IMR-90 (cell line): ENCODE results near the gene TMPRSS7. TPM values are rescaled to one million over a fixed set of nuclear protein-coding genes. Genes with fewer than 3 reads are reported as not detected.

ENCODE experiments used
- ATAC-seq: fragments of 200-7000 bp; cut with Tn5 transposase; 2 replicates; pipeline ENCODE4 v1.9.1; 2020; ENCODE audit warnings: low read depth, mild to moderate bottlenecking, moderate library complexity
- BruUV-seq: library from RNA; stranded (reverse); fragments of 400-500 nt; replicated peaks from 2 replicates; lab custom pipeline; 2021; lab: Mats Ljungman, UMichigan
- CTCF ChIA-PET: fragments of 300-600 bp; formaldehyde crosslinking; extraction: SDS; loops from one replicate; lab custom pipeline; 2021; ENCODE audit warnings: antibody characterized with exemption; lab: Yijun Ruan, JAX
- POLR2A ChIA-PET: fragments of 300-600 bp; sonication (Branson Sonifier 250); formaldehyde crosslinking; loops from one replicate; lab custom pipeline; 2022; ENCODE audit warnings: antibody characterized with exemption; ENCODE audit not compliant: unreplicated experiment; lab: Charles Lee
- DNase-seq: peaks from one replicate; pipeline ENCODE4 v3.0.0; 2013
- H2AFZ ChIP-seq: replicated peaks from 2 replicates; pipeline ENCODE3; 2013; ENCODE audit warnings: low read length, mild to moderate bottlenecking; ENCODE audit not compliant: poor library complexity
- H2AK5ac ChIP-seq: 2 replicates; pipeline ENCODE4 v1.6.1; 2013; ENCODE audit warnings: low read depth, low read length, inconsistent platforms
- H2AK9ac ChIP-seq: replicated peaks from 2 replicates; pipeline ENCODE3; 2013; ENCODE audit warnings: mild to moderate bottlenecking, low read depth, low read length, moderate library complexity; ENCODE audit not compliant: poor library complexity
- H2BK120ac ChIP-seq: 2 replicates; pipeline ENCODE4 v1.6.1; 2013; ENCODE audit warnings: low read depth, low read length, inconsistent platforms
- H2BK15ac ChIP-seq: 3 replicates; pipeline ENCODE4 v1.6.1; 2013; ENCODE audit warnings: low read depth, low read length, inconsistent platforms
- H2BK20ac ChIP-seq: 2 replicates; pipeline ENCODE4 v1.6.1; 2013; ENCODE audit warnings: low read depth, mild to moderate bottlenecking, inconsistent platforms, low read length, moderate library complexity
- H2BK5ac ChIP-seq: 2 replicates; pipeline ENCODE4 v1.6.1; 2013; ENCODE audit warnings: mild to moderate bottlenecking, low read depth, low read length, inconsistent platforms; ENCODE audit not compliant: poor library complexity, severe bottlenecking
- H3K14ac ChIP-seq: replicated peaks from 2 replicates; pipeline ENCODE4 v1.6.1; 2013; ENCODE audit warnings: low read depth, low read length, inconsistent platforms
- H3K18ac ChIP-seq: 2 replicates; pipeline ENCODE4 v1.6.1; 2013; ENCODE audit warnings: low read depth, low read length, control low read depth
- H3K23ac ChIP-seq: 2 replicates; pipeline ENCODE4 v1.6.1; 2013; ENCODE audit warnings: low read depth, low read length, inconsistent platforms
- H3K27ac ChIP-seq: 2 replicates; pipeline ENCODE4 v1.5.1; 2013; ENCODE audit warnings: mild to moderate bottlenecking, control low read depth, low read length; ENCODE audit not compliant: insufficient read depth
- H3K27me3 ChIP-seq: 2 replicates; pipeline ENCODE4 v1.6.1; 2013; ENCODE audit warnings: low read length; ENCODE audit not compliant: control insufficient read depth, insufficient read depth
- H3K36me3 ChIP-seq: 2 replicates; pipeline ENCODE4 v1.6.1; 2013; ENCODE audit warnings: low read length, mixed read lengths; ENCODE audit not compliant: control insufficient read depth, insufficient read depth
- H3K4ac ChIP-seq: 2 replicates; pipeline ENCODE4 v1.6.1; 2013; ENCODE audit warnings: low read depth, low read length, inconsistent platforms
- H3K4me1 ChIP-seq: 2 replicates; pipeline ENCODE4 v1.6.1; 2013; ENCODE audit warnings: low read length, mixed read lengths; ENCODE audit not compliant: control insufficient read depth, insufficient read depth
- H3K4me2 ChIP-seq: 2 replicates; pipeline ENCODE4 v1.6.1; 2013; ENCODE audit warnings: low read depth, mild to moderate bottlenecking, control low read depth, low read length, moderate library complexity
- H3K4me3 ChIP-seq: 2 replicates; pipeline ENCODE4 v1.5.1; 2013; ENCODE audit warnings: low read depth, mild to moderate bottlenecking, control low read depth, low read length, moderate library complexity; ENCODE audit not compliant: insufficient read depth
- H3K56ac ChIP-seq: 2 replicates; pipeline ENCODE4 v1.6.1; 2013; ENCODE audit warnings: low read length, inconsistent platforms; ENCODE audit not compliant: insufficient read depth; ENCODE audit errors: extremely low read depth
- H3K79me1 ChIP-seq, 2 experiments: 2 replicates each; pipeline ENCODE4 v1.6.1; 2013; ENCODE audit warnings: low read length in 2 of 2, inconsistent platforms in 1 of 2, low read depth in 1 of 2
- H3K9ac ChIP-seq: 2 replicates; pipeline ENCODE4 v1.6.1; 2013; ENCODE audit warnings: low read depth, low read length, control low read depth
- H3K9me1 ChIP-seq: 2 replicates; pipeline ENCODE4 v1.6.1; 2013; ENCODE audit warnings: low read length, inconsistent platforms; ENCODE audit not compliant: insufficient read depth
- H3K9me3 ChIP-seq: 2 replicates; pipeline ENCODE4 v1.6.1; 2013; ENCODE audit warnings: low read length; ENCODE audit not compliant: control insufficient read depth, insufficient read depth
- H4K20me1 ChIP-seq: 2 replicates; pipeline ENCODE4 v1.6.1; 2013; ENCODE audit warnings: low read length, inconsistent platforms; ENCODE audit not compliant: insufficient read depth
- H4K5ac ChIP-seq: 2 replicates; pipeline ENCODE4 v1.6.1; 2013; ENCODE audit warnings: mild to moderate bottlenecking, low read depth, low read length, control low read depth
- H4K8ac ChIP-seq, 2 experiments: 2 replicates each; pipeline ENCODE4 v1.6.1; 2013; ENCODE audit warnings: low read depth in 2 of 2, low read length in 2 of 2, control low read depth in 1 of 2, inconsistent platforms in 1 of 2
- H4K91ac ChIP-seq: 2 replicates; pipeline ENCODE4 v1.6.1; 2013; ENCODE audit warnings: low read depth, low read length, inconsistent platforms; ENCODE audit not compliant: insufficient read depth
- BHLHE40 ChIP-seq: fragments of 150-350 bp; IDR thresholded peaks from 2 replicates; pipeline ENCODE4 v1.6.1; 2016; ENCODE audit warnings: mild to moderate bottlenecking, low read depth, low read length
- CEBPB ChIP-seq: IDR thresholded peaks from 2 replicates; pipeline ENCODE4 v1.6.1; 2012; ENCODE audit warnings: low read depth, low read length, improper control_type of control experiment
- CHD1 ChIP-seq: IDR thresholded peaks from 2 replicates; pipeline ENCODE4 v1.6.1; 2012; ENCODE audit warnings: low read depth, low read length, improper control_type of control experiment
- ELK1 ChIP-seq: fragments of 150-350 bp; IDR thresholded peaks from 2 replicates; pipeline ENCODE4 v1.6.1; 2016; ENCODE audit warnings: low read depth, mild to moderate bottlenecking, low read length, moderate library complexity, borderline replicate concordance
- MAFK ChIP-seq: IDR thresholded peaks from 2 replicates; pipeline ENCODE4 v1.6.1; 2012; ENCODE audit warnings: low read depth, low read length, improper control_type of control experiment
- MAZ ChIP-seq: IDR thresholded peaks from 2 replicates; pipeline ENCODE4 v1.6.1; 2012; ENCODE audit warnings: low read depth, mild to moderate bottlenecking, low read length, improper control_type of control experiment, moderate library complexity, borderline replicate concordance
- MXI1 ChIP-seq: IDR thresholded peaks from 2 replicates; pipeline ENCODE4 v1.6.1; 2012; ENCODE audit warnings: low read depth, mild to moderate bottlenecking, low read length, moderate library complexity, borderline replicate concordance
- NFE2L2 ChIP-seq: fragments of 150-350 bp; IDR thresholded peaks from 2 replicates; pipeline ENCODE4 v1.6.1; 2016; ENCODE audit warnings: low read depth, mild to moderate bottlenecking, low read length
- RFX5 ChIP-seq: IDR thresholded peaks from 2 replicates; pipeline ENCODE4 v1.8.0; 2012; ENCODE audit warnings: low read depth, mild to moderate bottlenecking, low read length, moderate library complexity
- SMC3 ChIP-seq: fragments of 150-350 bp; IDR thresholded peaks from 2 replicates; pipeline ENCODE4 v1.6.1; 2016; ENCODE audit warnings: low read depth, mild to moderate bottlenecking, antibody characterized with exemption, low read length, moderate library complexity
- WGBS, 2 experiments: methylation state at CpG; one replicate each; pipeline versions ENCODE4 v1.1.5 to v1.1.7; 2013; ENCODE audit warnings: missing lambda C conversion rate in 2 of 2; ENCODE audit not compliant: insufficient read length in 1 of 2; ENCODE audit errors: extremely low coverage in 2 of 2; 5-methylcytosine and 5-hydroxymethylcytosine counted together
- dilution Hi-C: fragments of 300-500 bp; cut with HindIII; formaldehyde crosslinking; loops from one replicate; pipeline ENCODE4 v1.14.3; 2018; ENCODE audit warnings: low sequenced_read_pairs; ENCODE audit not compliant: unreplicated experiment
- in situ Hi-C: fragments of 300-500 bp; cut with MboI; formaldehyde crosslinking; loops from 3 replicates; pipeline ENCODE4 v1.14.3; 2019; ENCODE audit warnings: low sequenced_read_pairs, inconsistent platforms, mixed read lengths
- intact Hi-C: fragments of 100-400 bp; cut with micrococcal nuclease; formaldehyde crosslinking; loops from 2 replicates; pipeline ENCODE4 v1.10.0; 2022
- polyA plus RNA-seq, 3 experiments: library from polyadenylated mRNA; depleted of rRNA; stranded (reverse); fragments of >200 nt; gene quantifications; 2 replicates each; pipeline ENCODE4 v1.2.3, GENCODE V29; 2012; ENCODE audit warnings: low replicate concordance in 1 of 3
- total RNA-seq: library from RNA; depleted of rRNA; stranded (reverse); fragments of >200 nt; gene quantifications from 2 replicates; pipeline ENCODE4 v1.2.3, GENCODE V29; 2012

Gene TMPRSS7
- total and polyA plus RNA-seq, 2 of the 4 experiments (the other 2 are of a cell fraction): 0.07 TPM; not detected in 1

GRCh38 chr3:112109322-112109721, 74.8 kb downstream of the TMPRSS7 start:
- H2BK20ac ChIP-seq: no peak overlapping the region
- H3K4me1 ChIP-seq: no peaks in the 10 kb centered on the region
- H3K9me1 ChIP-seq: no peaks in the 10 kb centered on the region
- no peak overlapping the region for H3K14ac ChIP-seq
- no peak overlapping the region for H4K91ac ChIP-seq
- no peak overlapping the region for H3K23ac ChIP-seq
- H3K36me3 ChIP-seq: no peaks in the 10 kb centered on the region; the same call in 1 of the 2 replicates
- POLR2A ChIA-PET: no interaction called here
- H3K4me2 ChIP-seq: no peak overlapping the region
- no peaks in the 10 kb centered on the region for H3K9me3 ChIP-seq
- no peaks in the 10 kb centered on the region for H4K20me1 ChIP-seq
- no peak overlapping the region for H4K5ac ChIP-seq
- H3K79me1 ChIP-seq: peaks cover 2 to 6% of the 10 kb centered on the region in 2 experiments; a peak in 2 of 4 replicates
- H2BK15ac ChIP-seq: no peak overlapping the region
- no peak overlapping the region for H2BK5ac ChIP-seq
- DNase-seq (no peak), ATAC-seq (no peak)
- H3K56ac ChIP-seq: no peak overlapping the region
- in situ Hi-C loops: no loop called here
- H2AK5ac ChIP-seq: no peak overlapping the region
- no peak overlapping the region for H3K4me3 ChIP-seq
- H3K27me3 ChIP-seq: no peaks in the 10 kb centered on the region
- CTCF ChIA-PET: interaction anchor here (0.6 to 1.1 kb wide), 2 partner anchors 16 to 451 kb away, joined by 3 to 4 read pairs; no protein-coding TSS in a partner anchor
- 67% methylated on average over 1 of the region's 5 CpGs; no CpG with 5 or more reads in 1 of the 2 experiments for WGBS, 2 experiments
- H3K18ac ChIP-seq: no peak overlapping the region
- no peak overlapping the region for H4K8ac ChIP-seq
- dilution Hi-C loops: no loop called here
- BruUV-seq: no TSS peak
- H3K27ac ChIP-seq: no peak overlapping the region
- intact Hi-C loops: no loop called here
- no peak overlapping the region for H2AK9ac ChIP-seq
- no peak for TF ChIP-seq ELK1
- no peak for TF ChIP-seq RFX5
- TF ChIP-seq CEBPB: no peak
- no peak for TF ChIP-seq SMC3
- TF ChIP-seq MXI1: no peak
- no peak for TF ChIP-seq BHLHE40
- TF ChIP-seq MAZ: no peak
- TF ChIP-seq CHD1: no peak
- no peak for TF ChIP-seq MAFK
- no peak for TF ChIP-seq NFE2L2
- no peak overlapping the region for H2AFZ ChIP-seq
- H3K4ac ChIP-seq: no peak overlapping the region
- no peak overlapping the region for H2BK120ac ChIP-seq
- no peak overlapping the region for H3K9ac ChIP-seq
